ENCODE results near the gene ANKS1B. TPM values are rescaled to one million over a fixed set of nuclear protein-coding genes. Genes with fewer than 3 reads are reported as not detected.

ANKS1B gene
- total RNA-seq, 1 donor from 2014 or later, result 11.3 TPM

- TF ChIP-seq, protein P1, sequence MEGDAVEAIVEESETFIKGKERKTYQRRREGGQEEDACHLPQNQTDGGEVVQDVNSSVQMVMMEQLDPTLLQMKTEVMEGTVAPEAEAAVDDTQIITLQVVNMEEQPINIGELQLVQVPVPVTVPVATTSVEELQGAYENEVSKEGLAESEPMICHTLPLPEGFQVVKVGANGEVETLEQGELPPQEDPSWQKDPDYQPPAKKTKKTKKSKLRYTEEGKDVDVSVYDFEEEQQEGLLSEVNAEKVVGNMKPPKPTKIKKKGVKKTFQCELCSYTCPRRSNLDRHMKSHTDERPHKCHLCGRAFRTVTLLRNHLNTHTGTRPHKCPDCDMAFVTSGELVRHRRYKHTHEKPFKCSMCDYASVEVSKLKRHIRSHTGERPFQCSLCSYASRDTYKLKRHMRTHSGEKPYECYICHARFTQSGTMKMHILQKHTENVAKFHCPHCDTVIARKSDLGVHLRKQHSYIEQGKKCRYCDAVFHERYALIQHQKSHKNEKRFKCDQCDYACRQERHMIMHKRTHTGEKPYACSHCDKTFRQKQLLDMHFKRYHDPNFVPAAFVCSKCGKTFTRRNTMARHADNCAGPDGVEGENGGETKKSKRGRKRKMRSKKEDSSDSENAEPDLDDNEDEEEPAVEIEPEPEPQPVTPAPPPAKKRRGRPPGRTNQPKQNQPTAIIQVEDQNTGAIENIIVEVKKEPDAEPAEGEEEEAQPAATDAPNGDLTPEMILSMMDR (IDR thresholded peaks at IDR 0.05; ENCODE audit: partially characterized antibody, unreplicated experiment), result no peak
- no peaks in the 10 kb centered on the region for H3K27me3 Mint-ChIP-seq (ENCODE audit: unreplicated experiment)
- H3K4me1 Mint-ChIP-seq (ENCODE audit: low read depth, unreplicated experiment), result no peaks in the 10 kb centered on the region
- H3K36me3 Mint-ChIP-seq (ENCODE audit: unreplicated experiment), result no peaks in the 10 kb centered on the region
- DNase-seq, result no peak
- no peaks in the 10 kb centered on the region for H3K9me3 Mint-ChIP-seq (ENCODE audit: unreplicated experiment)
- no peak overlapping the region for H3K4me3 Mint-ChIP-seq (ENCODE audit: unreplicated experiment)
- no peak overlapping the region for H3K27ac Mint-ChIP-seq (ENCODE audit: unreplicated experiment)
These were observed 1185.5 kb downstream of the ANKS1B start for GRCh38 chr12:98799146-98799810.

GRCh38 chr12:98797200-98797599 is 1187.5 kb downstream of the ANKS1B start:
- Mint-ChIP-seq H3K27ac (ENCODE audit: unreplicated experiment) (no peak overlapping the region), H3K27me3 (ENCODE audit: unreplicated experiment) (no peaks in the 10 kb centered on the region), H3K36me3 (ENCODE audit: unreplicated experiment) (no peaks in the 10 kb centered on the region), H3K4me1 (ENCODE audit: low read depth, unreplicated experiment) (no peaks in the 10 kb centered on the region), H3K4me3 (ENCODE audit: unreplicated experiment) (no peak overlapping the region), H3K9me3 (ENCODE audit: unreplicated experiment) (no peaks in the 10 kb centered on the region)
- TF ChIP-seq, protein P1 (IDR thresholded peaks at IDR 0.05; ENCODE audit: partially characterized antibody, unreplicated experiment), result no peak
- DNase-seq, result no peak

GRCh38 chr12:98796745-98797144 is 1188.0 kb downstream of the ANKS1B start:
- H3K9me3 Mint-ChIP-seq (ENCODE audit: unreplicated experiment), result no peaks in the 10 kb centered on the region

DNA sequence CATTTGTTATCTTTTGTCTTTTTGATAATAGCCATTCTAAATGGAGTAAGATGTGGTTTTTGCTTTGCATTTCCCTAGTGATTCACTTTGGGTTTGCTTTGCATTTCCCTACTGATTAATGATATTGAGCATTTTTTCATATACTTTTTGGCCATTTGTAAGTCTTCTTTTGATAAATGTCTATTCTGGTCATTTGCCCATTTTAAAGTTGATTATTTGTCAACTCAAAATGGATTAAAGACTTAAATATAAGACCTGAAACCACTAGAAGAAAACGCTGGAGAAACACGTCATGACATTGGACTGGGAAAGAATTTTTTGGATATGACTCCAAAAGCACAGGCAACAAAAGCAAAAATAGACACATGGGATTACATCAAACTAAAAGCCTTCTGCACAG is 1191.6 kb downstream of the ANKS1B start:
- DNase-seq, result no peak
- Mint-ChIP-seq H3K36me3 (ENCODE audit: unreplicated experiment) (no peaks in the 10 kb centered on the region), H3K27ac (ENCODE audit: unreplicated experiment) (no peak overlapping the region), H3K9me3 (ENCODE audit: unreplicated experiment) (no peaks in the 10 kb centered on the region), H3K4me3 (ENCODE audit: unreplicated experiment) (no peak overlapping the region), H3K27me3 (ENCODE audit: unreplicated experiment) (no peaks in the 10 kb centered on the region), H3K4me1 (ENCODE audit: low read depth, unreplicated experiment) (no peaks in the 10 kb centered on the region)
- TF ChIP-seq, protein P1 (IDR thresholded peaks at IDR 0.05; ENCODE audit: partially characterized antibody, unreplicated experiment), result no peak

More at GRCh38 chr12:98796745-98797144, 1188.0 kb downstream of the ANKS1B start:
- Mint-ChIP-seq H3K36me3 (ENCODE audit: unreplicated experiment) (no peaks in the 10 kb centered on the region), H3K27me3 (ENCODE audit: unreplicated experiment) (no peaks in the 10 kb centered on the region), H3K4me3 (ENCODE audit: unreplicated experiment) (no peak overlapping the region), H3K4me1 (ENCODE audit: low read depth, unreplicated experiment) (no peaks in the 10 kb centered on the region), H3K27ac (ENCODE audit: unreplicated experiment) (no peak overlapping the region)
- no peak for DNase-seq
- TF ChIP-seq, protein P1 (IDR thresholded peaks at IDR 0.05; ENCODE audit: partially characterized antibody, unreplicated experiment), result no peak

GRCh38 chr12:98791406-98791805 is 1193.3 kb downstream of the ANKS1B start:
- H3K27ac Mint-ChIP-seq (ENCODE audit: unreplicated experiment), result no peak overlapping the region
- H3K4me3 Mint-ChIP-seq (ENCODE audit: unreplicated experiment), result no peak overlapping the region
- TF ChIP-seq, protein P1 (IDR thresholded peaks at IDR 0.05; ENCODE audit: partially characterized antibody, unreplicated experiment), result no peak
- H3K9me3 Mint-ChIP-seq (ENCODE audit: unreplicated experiment), result no peaks in the 10 kb centered on the region
- no peaks in the 10 kb centered on the region for H3K27me3 Mint-ChIP-seq (ENCODE audit: unreplicated experiment)
- H3K4me1 Mint-ChIP-seq (ENCODE audit: low read depth, unreplicated experiment), result no peaks in the 10 kb centered on the region
- no peaks in the 10 kb centered on the region for H3K36me3 Mint-ChIP-seq (ENCODE audit: unreplicated experiment)
- DNase-seq, result no peak

Data from glutamatergic neuron (in vitro differentiated cells).